GM19193 (cell line): ENCODE measurements around the gene PRKAR1B.

Experiments used
- POLR2A ChIP-seq: IDR thresholded peaks from 4 replicates; pipeline ENCODE4 v1.6.1; 2011; ENCODE audit not compliant: insufficient read depth, insufficient read length; ENCODE audit errors: extremely low read depth

The PRKAR1B gene

GRCh38 chr7:520503-521161 is 206.4 kb downstream of the PRKAR1B start:
- no peak for TF ChIP-seq POLR2A

GRCh38 chr7:519484-520390 is 207.3 kb downstream of the PRKAR1B start, which contains the start of gene PDGFA:
PDGFA (minus strand) TSS chr7:519846; CDS start chr7:519001, 845 bp downstream.
- no peak for TF ChIP-seq POLR2A

GRCh38 chr7:518630-519483 is 208.2 kb downstream of the PRKAR1B start:
- no peak for TF ChIP-seq POLR2A

- TF ChIP-seq POLR2A = no peak
Measured at GRCh38 chr7:517774-518629, 209.1 kb downstream of the PRKAR1B start.

- TF ChIP-seq POLR2A = no peak
Measured at GRCh38 chr7:516606-517456, 210.2 kb downstream of the PRKAR1B start.

- no peak for TF ChIP-seq POLR2A
Measured at GRCh38 chr7:516216-516605, 210.9 kb downstream of the PRKAR1B start.

- no peak for TF ChIP-seq POLR2A
Measured at GRCh38 chr7:515628-516027, 211.5 kb downstream of the PRKAR1B start.

GRCh38 chr7:514651-515598 is 212.2 kb downstream of the PRKAR1B start:
- TF ChIP-seq POLR2A = no peak

GRCh38 chr7:514242-514641 is 212.8 kb downstream of the PRKAR1B start:
- no peak for TF ChIP-seq POLR2A

- TF ChIP-seq POLR2A = no peak
Measured at GRCh38 chr7:513521-514166, 213.4 kb downstream of the PRKAR1B start.

- no peak for TF ChIP-seq POLR2A
Measured at GRCh38 chr7:512541-513311, 214.4 kb downstream of the PRKAR1B start.
